Fibroblast of lung (primary cell): ENCODE results near the gene VAC14.

Experiments
- CTCF ChIP-seq, 2 donors: IDR thresholded peaks in 1 of 2; conservative IDR thresholded peaks in 1 of 2; 1 replicate in 1 of 2; 2 replicates in 1 of 2; pipeline ENCODE4 v1.5.1; 2011 to 2012; ENCODE audit warnings: low read length in 2 of 2, control low read depth in 1 of 2, inconsistent platforms in 1 of 2, low read depth in 1 of 2, mild to moderate bottlenecking in 1 of 2
- EZH2 ChIP-seq: IDR thresholded peaks from 2 replicates; pipeline ENCODE4 v1.5.1; 2012; ENCODE audit warnings: low read length, control low read depth, mild to moderate bottlenecking; ENCODE audit errors: missing control alignments

DNA sequence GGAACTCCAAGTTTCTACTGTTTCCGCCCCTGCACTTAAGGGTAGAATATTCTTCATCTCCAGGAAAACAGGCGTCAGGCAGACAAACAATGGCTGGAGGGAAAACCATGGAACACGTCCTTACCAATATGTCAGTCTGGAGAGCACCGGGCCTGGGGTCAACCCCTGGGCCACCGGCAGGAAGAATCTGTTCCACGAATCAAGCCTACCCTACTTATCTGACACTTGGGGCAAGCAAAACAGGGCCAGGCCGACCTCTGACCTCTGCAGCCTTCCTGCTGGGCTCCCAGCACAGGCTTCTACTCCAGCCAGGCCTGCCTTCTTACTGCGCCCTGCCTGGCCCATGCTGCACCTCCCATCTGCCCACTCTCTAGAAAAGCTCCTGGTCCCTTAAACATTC lies 10.1 kb downstream of the VAC14 start:
- TF ChIP-seq CTCF (conservative IDR thresholded peaks at IDR 0.05 in 1 of 2, IDR thresholded peaks at IDR 0.05 in 1 of 2; ENCODE audit: low read depth in 1 of 2, low read length in 2 of 2) (no peak), EZH2 (no peak)
